HEK293 (cell line): Measurements from ENCODE around the gene HTR1E.
"Not testable (repeated sequence)": the region's sequence is repeated elsewhere in the genome, so short reads cannot be mapped to it uniquely, and the experiment has no call there.

Experiments
- CTCF ChIA-PET: fragments of 350-600 bp; formaldehyde crosslinking; extraction: SDS; loops from one replicate; lab custom pipeline; 2021; ENCODE audit warnings: antibody characterized with exemption; lab: Yijun Ruan, JAX
- POLR2A ChIA-PET: fragments of 300-600 bp; formaldehyde crosslinking; extraction: SDS; loops from one replicate; lab custom pipeline; 2020; ENCODE audit warnings: antibody characterized with exemption, inconsistent platforms; lab: Yijun Ruan, JAX
- H3K27ac ChIP-seq: fragments of 200-500 bp; sonication (Bioruptor generic); 2 replicates; pipeline ENCODE4 v1.5.1; 2014; ENCODE audit warnings: low read depth, low read length, control low read depth, inconsistent platforms; ENCODE audit errors: extremely low read depth
- H3K36me3 ChIP-seq, 2 experiments: fragments of 200-500 bp in 1 of 2; sonication (Bioruptor generic) in 1 of 2; 1 replicate in 1 of 2; 2 replicates in 1 of 2; pipeline ENCODE4 v1.5.1; 2014 to 2017; ENCODE audit warnings: inconsistent platforms in 2 of 2, low read length in 2 of 2; ENCODE audit not compliant: control insufficient read depth in 2 of 2, insufficient read depth in 1 of 2
- H3K4me1 ChIP-seq: fragments of 200-500 bp; sonication (Bioruptor generic); 2 replicates; pipeline ENCODE4 v1.5.1; 2014; ENCODE audit warnings: mild to moderate bottlenecking, low read length, inconsistent platforms; ENCODE audit not compliant: control insufficient read depth, insufficient read depth
- H3K4me3 ChIP-seq: 2 replicates; pipeline ENCODE4 v1.5.1; 2011; ENCODE audit warnings: low read depth, mild to moderate bottlenecking, control low read depth, low read length, moderate library complexity
- H3K9me3 ChIP-seq: fragments of 200-500 bp; sonication (Bioruptor generic); 2 replicates; pipeline ENCODE4 v1.5.1; 2014; ENCODE audit warnings: low read depth, low read length, inconsistent platforms; ENCODE audit not compliant: control insufficient read depth, insufficient read depth
- HOXC10 ChIP-seq: sonication (generic); formaldehyde crosslinking; IDR thresholded peaks from 2 replicates; pipeline ENCODE4 v1.8.1; 2023; ENCODE audit warnings: mild to moderate bottlenecking, missing genetic modification reagents
- KLF8 ChIP-seq: fragments of 450-650 bp; formaldehyde crosslinking; IDR thresholded peaks from 2 replicates; pipeline ENCODE4 v1.5.1; 2016; ENCODE audit warnings: missing biosample characterization, missing genetic modification characterization
- KLF9 ChIP-seq: fragments of 450-650 bp; formaldehyde crosslinking; IDR thresholded peaks from 2 replicates; pipeline ENCODE4 v1.5.1; 2016; ENCODE audit warnings: missing biosample characterization, missing genetic modification characterization, low read depth
- PRDM1 ChIP-seq: fragments of 450-650 bp; formaldehyde crosslinking; IDR thresholded peaks from 2 replicates; pipeline ENCODE4; 2016; ENCODE audit warnings: missing biosample characterization, missing genetic modification characterization
- SALL2 ChIP-seq: fragments of 450-650 bp; formaldehyde crosslinking; IDR thresholded peaks from 2 replicates; pipeline ENCODE4 v1.5.0; 2017; ENCODE audit warnings: missing biosample characterization, mild to moderate bottlenecking, missing genetic modification characterization, borderline replicate concordance
- ZNF112 ChIP-seq: fragments of 450-650 bp; formaldehyde crosslinking; IDR thresholded peaks from 2 replicates; pipeline ENCODE4 v1.5.0; 2017; ENCODE audit warnings: missing biosample characterization, missing genetic modification characterization
- ZNF324 ChIP-seq: fragments of 450-650 bp; formaldehyde crosslinking; IDR thresholded peaks from 2 replicates; pipeline ENCODE4 v1.5.1; 2016; ENCODE audit warnings: missing biosample characterization, missing genetic modification characterization
- ZNF548 ChIP-seq: fragments of 450-650 bp; formaldehyde crosslinking; IDR thresholded peaks from 2 replicates; pipeline ENCODE4 v1.5.1; 2016; ENCODE audit warnings: missing biosample characterization, missing genetic modification characterization
- ZNF549 ChIP-seq: fragments of 450-650 bp; IDR thresholded peaks from 2 replicates; pipeline ENCODE4 v1.5.1; 2018; ENCODE audit warnings: missing biosample characterization, missing genetic modification characterization, mild to moderate bottlenecking, inconsistent platforms, moderate library complexity
- ZNF629 ChIP-seq: fragments of 450-650 bp; formaldehyde crosslinking; IDR thresholded peaks from 2 replicates; pipeline ENCODE4 v1.5.1; 2017; ENCODE audit warnings: missing biosample characterization, missing genetic modification characterization
- ZNF658 ChIP-seq: fragments of 450-650 bp; formaldehyde crosslinking; IDR thresholded peaks from 2 replicates; pipeline ENCODE4; 2016; ENCODE audit warnings: missing biosample characterization, missing genetic modification characterization
- ZNF664 ChIP-seq: fragments of 450-650 bp; formaldehyde crosslinking; IDR thresholded peaks from 2 replicates; pipeline ENCODE4 v1.5.1; 2016; ENCODE audit warnings: missing biosample characterization, missing genetic modification characterization
- ZNF830 ChIP-seq: fragments of 450-650 bp; IDR thresholded peaks from 2 replicates; pipeline ENCODE4 v1.5.0; 2018; ENCODE audit warnings: missing biosample characterization, missing genetic modification characterization, low read depth, mild to moderate bottlenecking, moderate library complexity
- TF ChIP-seq, protein P1 (sequence below): fragments of 450-650 bp; formaldehyde crosslinking; IDR thresholded peaks from 2 replicates; pipeline ENCODE4 v1.5.1; 2016; ENCODE audit warnings: missing biosample characterization, missing genetic modification characterization
- TF ChIP-seq, protein P2 (sequence below): fragments of 450-650 bp; formaldehyde crosslinking; IDR thresholded peaks from 2 replicates; pipeline ENCODE4 v1.5.1; 2016; ENCODE audit warnings: missing biosample characterization, missing genetic modification characterization
- TF ChIP-seq, protein P3 (sequence below): fragments of 450-650 bp; formaldehyde crosslinking; IDR thresholded peaks from 2 replicates; pipeline ENCODE4 v1.5.1; 2017; ENCODE audit warnings: missing biosample characterization, missing genetic modification characterization
- TF ChIP-seq, protein P4 (sequence below): fragments of 450-650 bp; formaldehyde crosslinking; IDR thresholded peaks from 2 replicates; pipeline ENCODE4 v1.5.1; 2017; ENCODE audit warnings: missing biosample characterization, missing genetic modification characterization
- TF ChIP-seq, protein P5 (sequence below): fragments of 450-650 bp; formaldehyde crosslinking; IDR thresholded peaks from 2 replicates; pipeline ENCODE4 v1.5.1; 2016; ENCODE audit warnings: missing biosample characterization, missing genetic modification characterization

HTR1E gene

DNA sequence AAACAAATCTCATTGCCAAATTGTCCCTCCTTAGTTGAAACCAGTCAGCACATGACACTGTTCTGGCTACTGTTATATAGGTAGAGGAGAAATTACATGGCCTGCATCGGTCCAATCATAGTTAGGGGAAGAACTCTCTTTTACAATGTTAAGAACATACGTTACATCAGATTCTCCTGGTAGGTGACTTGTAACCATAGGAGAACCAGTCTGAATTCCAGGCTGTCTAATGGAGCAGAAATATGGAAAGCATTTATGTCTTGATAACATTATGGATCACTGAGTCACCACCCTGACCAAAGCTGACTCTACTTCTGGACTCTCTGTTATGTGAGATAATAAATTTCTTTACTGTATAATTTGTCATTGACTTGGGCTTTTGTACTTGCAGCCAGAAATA, 40.9 kb downstream of the HTR1E start (continued):
- TF ChIP-seq, protein P1, sequence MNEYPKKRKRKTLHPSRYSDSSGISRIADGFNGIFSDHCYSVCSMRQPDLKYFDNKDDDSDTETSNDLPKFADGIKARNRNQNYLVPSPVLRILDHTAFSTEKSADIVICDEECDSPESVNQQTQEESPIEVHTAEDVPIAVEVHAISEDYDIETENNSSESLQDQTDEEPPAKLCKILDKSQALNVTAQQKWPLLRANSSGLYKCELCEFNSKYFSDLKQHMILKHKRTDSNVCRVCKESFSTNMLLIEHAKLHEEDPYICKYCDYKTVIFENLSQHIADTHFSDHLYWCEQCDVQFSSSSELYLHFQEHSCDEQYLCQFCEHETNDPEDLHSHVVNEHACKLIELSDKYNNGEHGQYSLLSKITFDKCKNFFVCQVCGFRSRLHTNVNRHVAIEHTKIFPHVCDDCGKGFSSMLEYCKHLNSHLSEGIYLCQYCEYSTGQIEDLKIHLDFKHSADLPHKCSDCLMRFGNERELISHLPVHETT (tag by site-specific recombination) = no peak
- no peak for TF ChIP-seq HOXC10 (CRISPR knock-in tag)
- TF ChIP-seq, all 188 proteins: peak for 0

DNA sequence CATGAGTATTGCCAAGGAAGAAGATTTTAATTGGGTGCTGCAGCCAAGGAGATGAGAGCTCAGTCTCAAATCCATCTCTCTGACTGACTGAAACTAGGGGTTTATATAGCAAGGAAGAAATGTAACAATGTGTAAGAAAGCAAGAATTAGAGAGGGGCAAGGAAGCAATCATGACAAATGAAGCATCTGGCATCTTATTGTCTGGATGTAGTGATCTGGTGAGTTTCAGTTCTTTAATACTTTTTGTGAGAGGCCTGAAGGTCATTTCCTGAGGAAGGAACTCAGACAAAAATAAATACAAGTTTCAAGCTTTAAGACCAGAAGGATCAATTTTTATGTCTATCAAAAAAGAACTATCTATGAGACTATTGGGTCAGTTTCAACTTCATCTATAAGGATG, 64.2 kb downstream of the HTR1E start:
- Histone ChIP-seq H3K36me3 (no peaks in the 10 kb centered on the region), H3K4me3 (no peak overlapping the region), H3K9me3 (no peaks in the 10 kb centered on the region), H3K27ac (no peak overlapping the region), H3K4me1 (no peaks in the 10 kb centered on the region)
- CTCF ChIA-PET = no interaction called here
- POLR2A ChIA-PET = no interaction called here
- TF ChIP-seq, protein P2, sequence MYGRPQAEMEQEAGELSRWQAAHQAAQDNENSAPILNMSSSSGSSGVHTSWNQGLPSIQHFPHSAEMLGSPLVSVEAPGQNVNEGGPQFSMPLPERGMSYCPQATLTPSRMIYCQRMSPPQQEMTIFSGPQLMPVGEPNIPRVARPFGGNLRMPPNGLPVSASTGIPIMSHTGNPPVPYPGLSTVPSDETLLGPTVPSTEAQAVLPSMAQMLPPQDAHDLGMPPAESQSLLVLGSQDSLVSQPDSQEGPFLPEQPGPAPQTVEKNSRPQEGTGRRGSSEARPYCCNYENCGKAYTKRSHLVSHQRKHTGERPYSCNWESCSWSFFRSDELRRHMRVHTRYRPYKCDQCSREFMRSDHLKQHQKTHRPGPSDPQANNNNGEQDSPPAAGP (tag by site-specific recombination) = no peak
- TF ChIP-seq KLF8 (no peak), ZNF658 (tag by site-specific recombination) (no peak), PRDM1 (tag by site-specific recombination) (no peak), ZNF664 (tag by site-specific recombination) (no peak), ZNF324 (no peak), ZNF629 (tag by site-specific recombination) (no peak), ZNF112 (tag by site-specific recombination) (no peak), ZNF548 (tag by site-specific recombination) (no peak), SALL2 (no peak), ZNF549 (tag by site-specific recombination) (no peak), ZNF830 (no peak), KLF9 (tag by site-specific recombination) (no peak)
- TF ChIP-seq, protein P3, sequence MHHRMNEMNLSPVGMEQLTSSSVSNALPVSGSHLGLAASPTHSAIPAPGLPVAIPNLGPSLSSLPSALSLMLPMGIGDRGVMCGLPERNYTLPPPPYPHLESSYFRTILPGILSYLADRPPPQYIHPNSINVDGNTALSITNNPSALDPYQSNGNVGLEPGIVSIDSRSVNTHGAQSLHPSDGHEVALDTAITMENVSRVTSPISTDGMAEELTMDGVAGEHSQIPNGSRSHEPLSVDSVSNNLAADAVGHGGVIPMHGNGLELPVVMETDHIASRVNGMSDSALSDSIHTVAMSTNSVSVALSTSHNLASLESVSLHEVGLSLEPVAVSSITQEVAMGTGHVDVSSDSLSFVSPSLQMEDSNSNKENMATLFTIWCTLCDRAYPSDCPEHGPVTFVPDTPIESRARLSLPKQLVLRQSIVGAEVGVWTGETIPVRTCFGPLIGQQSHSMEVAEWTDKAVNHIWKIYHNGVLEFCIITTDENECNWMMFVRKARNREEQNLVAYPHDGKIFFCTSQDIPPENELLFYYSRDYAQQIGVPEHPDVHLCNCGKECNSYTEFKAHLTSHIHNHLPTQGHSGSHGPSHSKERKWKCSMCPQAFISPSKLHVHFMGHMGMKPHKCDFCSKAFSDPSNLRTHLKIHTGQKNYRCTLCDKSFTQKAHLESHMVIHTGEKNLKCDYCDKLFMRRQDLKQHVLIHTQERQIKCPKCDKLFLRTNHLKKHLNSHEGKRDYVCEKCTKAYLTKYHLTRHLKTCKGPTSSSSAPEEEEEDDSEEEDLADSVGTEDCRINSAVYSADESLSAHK (tag by site-specific recombination) = no peak
- TF ChIP-seq, protein P4, sequence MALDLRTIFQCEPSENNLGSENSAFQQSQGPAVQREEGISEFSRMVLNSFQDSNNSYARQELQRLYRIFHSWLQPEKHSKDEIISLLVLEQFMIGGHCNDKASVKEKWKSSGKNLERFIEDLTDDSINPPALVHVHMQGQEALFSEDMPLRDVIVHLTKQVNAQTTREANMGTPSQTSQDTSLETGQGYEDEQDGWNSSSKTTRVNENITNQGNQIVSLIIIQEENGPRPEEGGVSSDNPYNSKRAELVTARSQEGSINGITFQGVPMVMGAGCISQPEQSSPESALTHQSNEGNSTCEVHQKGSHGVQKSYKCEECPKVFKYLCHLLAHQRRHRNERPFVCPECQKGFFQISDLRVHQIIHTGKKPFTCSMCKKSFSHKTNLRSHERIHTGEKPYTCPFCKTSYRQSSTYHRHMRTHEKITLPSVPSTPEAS (tag by site-specific recombination) = no peak
- TF ChIP-seq, protein P5, sequence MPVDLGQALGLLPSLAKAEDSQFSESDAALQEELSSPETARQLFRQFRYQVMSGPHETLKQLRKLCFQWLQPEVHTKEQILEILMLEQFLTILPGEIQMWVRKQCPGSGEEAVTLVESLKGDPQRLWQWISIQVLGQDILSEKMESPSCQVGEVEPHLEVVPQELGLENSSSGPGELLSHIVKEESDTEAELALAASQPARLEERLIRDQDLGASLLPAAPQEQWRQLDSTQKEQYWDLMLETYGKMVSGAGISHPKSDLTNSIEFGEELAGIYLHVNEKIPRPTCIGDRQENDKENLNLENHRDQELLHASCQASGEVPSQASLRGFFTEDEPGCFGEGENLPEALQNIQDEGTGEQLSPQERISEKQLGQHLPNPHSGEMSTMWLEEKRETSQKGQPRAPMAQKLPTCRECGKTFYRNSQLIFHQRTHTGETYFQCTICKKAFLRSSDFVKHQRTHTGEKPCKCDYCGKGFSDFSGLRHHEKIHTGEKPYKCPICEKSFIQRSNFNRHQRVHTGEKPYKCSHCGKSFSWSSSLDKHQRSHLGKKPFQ (tag by site-specific recombination) = no peak

DNA sequence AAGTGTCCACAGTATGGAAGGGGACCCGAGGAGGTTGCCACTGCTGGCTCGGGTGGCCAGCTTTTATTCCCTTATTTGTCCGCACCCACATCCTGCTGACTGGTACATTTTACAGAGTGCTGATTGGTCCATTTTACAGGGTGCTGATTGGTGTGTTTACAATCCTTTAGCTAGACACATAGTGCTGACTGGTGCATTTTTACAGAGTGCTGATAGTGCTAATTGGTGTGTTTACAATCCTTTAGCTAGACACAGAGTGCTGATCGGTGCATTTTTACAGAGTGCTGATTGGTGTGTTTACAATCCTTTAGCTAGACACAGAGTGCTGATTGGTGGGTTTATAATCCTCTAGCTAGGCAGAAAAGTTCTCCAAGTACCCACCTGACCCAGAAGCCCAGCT, 65.1 kb downstream of the HTR1E start:
- H3K4me1 ChIP-seq, H3K4me3 ChIP-seq, H3K9me3 ChIP-seq, H3K36me3 ChIP-seq, H3K27ac ChIP-seq, POLR2A ChIA-PET: not testable (repeated sequence)
- CTCF ChIA-PET = interaction anchor here (0.8 kb wide), 1 partner anchor 21 kb away, joined by 3 read pairs; no protein-coding TSS in a partner anchor
